ENCODE data around the gene CCDC142.
"Not testable (repeated sequence)": the region's sequence is repeated elsewhere in the genome, so short reads cannot be mapped to it uniquely, and the experiment has no call there.

The CCDC142 gene

DNA sequence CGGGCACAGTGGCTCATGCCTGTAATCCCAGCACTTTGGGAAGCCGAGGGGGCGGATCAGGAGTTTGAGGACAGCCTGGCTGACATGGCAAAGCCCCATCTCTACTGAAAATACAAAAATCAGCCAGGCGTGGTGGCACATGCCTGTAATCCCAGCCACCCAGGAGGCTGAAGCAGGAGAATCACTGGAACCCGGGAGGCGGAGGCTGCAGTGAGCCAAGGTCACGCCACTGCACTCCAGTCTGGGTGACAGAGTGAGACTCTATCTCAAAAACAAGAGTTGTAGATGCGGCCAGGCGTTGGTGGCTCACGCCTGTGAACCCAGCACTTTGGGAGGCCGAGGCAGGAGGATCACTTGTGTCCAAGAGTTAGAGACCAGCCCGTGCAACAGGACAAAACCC is 12.1 kb downstream of the CCDC142 start:
- DNase-seq = not testable (repeated sequence)

DNA sequence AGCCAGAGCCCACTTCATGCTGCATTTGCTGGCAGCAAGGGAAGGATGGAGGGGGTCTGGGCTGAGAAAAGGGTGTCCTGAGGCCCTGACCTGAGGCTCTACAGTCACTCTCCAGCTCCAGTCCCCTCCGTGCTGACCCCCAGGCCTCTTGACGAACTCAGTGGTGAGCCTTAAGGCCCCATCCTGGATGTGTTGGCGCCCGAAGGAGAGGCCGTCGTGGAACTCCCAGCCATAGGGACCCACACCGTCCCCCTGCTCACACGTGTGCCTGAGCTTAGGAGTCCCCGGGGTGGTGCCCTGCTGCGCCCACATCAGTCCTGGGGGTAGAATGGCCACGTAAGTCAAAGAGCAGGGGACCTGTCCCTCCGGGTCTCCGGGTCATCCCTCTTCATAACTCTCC is 18.4 kb downstream of the CCDC142 start:
- DNase-seq = peak; percentile 11

DNA sequence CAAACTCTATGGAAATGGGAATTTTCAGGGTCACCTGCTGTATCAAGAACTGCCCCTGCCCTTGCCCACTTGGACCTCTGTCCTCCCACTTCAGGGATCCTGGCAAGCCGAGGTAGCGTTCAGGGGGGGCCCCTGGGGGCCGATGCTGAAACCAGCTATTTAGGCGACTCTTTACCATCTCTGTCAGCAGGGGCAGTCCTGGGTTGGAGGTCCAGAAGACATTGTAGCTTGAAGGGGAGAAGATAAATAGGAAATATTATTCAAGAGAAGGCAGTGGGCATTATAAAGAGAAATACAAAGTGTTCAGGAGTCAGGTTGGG is 20.1 kb downstream of the CCDC142 start:
- no peak for DNase-seq

DNA sequence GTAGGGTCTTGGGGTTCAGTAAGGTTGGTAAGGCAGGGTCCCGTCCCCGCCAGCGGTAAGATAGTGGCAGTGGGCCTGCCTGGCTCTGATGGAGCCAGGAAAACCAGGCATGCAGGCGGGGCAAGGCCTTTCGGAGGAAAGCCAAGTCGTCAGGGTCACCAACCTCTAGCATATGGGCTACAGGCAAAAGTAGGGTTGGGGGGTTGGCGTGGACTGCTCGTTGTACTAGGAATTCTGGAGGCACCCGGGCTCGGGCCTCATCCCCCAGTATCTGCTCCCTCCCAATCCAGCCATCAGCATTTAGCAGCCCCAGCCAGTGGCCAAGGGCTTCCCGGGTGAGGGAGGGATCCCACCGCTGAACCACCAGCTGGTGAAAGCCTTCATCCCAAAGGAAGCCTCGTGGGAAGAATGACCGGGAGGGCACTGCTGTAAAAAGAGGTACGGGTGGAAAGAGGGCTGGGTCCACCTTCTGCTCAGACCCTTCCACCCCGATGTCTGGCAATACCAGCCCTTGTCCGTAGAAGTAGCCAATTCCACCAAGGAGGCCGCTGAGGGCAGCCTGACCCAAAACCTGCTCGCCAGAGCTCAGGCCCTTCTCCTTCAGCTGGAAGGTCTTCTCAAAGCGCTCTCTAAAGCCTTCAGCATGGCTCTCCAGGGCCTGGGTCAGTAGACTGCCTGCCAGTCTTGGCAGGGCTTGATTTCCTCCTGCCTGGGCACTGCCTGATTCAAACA is 20.6 kb downstream of the CCDC142 start:
- no peak for DNase-seq

DNA sequence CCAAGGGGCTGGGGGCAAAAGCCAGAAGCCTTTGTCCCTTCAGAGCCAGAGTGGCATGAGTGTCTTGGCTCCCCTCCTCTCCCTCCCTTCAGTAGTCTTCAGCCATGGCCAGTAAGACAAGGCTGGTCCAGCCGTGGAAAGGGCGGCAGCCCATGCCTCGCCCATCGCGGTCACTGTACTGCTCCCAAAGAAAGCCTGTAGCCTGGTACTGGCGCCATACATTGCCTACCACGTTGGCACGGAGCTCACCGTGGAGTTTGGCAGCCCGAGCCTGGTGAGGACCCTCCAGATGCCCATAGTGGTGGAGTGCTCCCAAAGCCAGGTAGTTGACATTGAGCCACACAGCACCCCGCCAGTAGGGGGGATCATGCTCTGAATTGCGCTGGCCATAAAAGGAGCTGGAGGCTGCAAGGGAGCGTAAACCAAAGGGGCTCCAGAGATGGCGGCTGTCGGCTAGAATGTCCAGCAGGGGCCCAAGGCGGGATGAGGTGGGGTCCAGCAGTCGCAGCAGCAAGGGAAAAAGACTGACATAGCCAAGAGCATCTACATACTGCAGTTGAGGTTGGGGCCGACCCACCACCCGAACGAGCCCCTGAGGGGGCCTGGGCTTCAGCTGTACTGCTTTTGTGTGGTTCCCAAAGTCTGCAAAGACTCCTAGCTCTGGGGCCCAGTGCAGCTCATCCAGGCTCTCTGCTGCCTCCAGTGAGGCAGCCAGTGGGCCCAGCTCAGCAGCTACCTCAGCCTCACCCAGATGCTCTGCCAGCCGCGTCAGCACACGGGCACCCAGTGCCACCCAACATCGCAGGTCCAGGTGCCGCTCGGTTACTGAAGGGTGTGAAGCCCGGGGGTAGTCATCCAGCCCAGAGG is 21.4 kb downstream of the CCDC142 start:
- no peak for DNase-seq

DNA sequence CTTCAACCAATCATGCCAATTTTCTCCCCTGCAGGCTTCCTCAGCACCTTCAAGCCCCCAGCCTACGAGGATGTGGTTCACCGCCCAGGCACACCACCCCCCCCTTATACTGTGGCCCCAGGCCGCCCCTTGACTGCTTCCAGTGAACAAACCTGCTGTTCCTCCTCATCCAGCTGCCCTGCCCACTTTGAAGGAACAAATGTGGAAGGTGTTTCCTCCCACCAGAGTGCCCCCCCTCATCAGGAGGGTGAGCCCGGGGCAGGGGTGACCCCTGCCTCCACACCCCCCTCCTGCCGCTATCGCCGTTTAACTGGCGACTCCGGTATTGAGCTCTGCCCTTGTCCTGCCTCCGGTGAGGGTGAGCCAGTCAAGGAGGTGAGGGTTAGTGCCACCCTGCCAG is 22.6 kb downstream of the CCDC142 start:
- DNase-seq = not testable (repeated sequence)

DNA sequence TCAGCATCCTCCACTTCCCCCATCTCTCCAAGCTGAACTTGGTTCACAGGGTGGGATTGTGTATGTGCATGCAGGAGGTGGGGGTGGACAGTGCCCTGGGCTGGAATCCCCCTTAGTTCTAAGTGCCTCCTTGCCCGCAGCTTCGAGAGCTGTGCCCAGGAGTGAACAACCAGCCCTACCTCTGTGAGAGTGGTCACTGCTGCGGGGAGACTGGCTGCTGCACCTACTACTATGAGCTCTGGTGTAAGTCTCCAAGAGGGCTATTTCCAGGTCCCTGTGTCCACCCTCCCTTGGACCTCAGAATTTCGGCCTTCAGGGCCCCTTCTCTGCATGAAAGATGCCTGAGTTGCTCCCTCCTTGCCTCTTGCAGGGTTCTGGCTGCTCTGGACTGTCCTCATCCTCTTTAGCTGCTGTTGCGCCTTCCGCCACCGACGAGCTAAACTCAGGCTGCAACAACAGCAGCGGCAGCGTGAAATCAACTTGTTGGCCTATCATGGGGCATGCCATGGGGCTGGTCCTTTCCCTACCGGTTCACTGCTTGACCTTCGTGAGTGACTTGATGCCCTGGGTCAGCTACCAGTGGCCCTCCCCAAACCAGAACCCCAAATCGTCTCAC is 23.2 kb downstream of the CCDC142 start:
- not testable (repeated sequence) for DNase-seq

DNA sequence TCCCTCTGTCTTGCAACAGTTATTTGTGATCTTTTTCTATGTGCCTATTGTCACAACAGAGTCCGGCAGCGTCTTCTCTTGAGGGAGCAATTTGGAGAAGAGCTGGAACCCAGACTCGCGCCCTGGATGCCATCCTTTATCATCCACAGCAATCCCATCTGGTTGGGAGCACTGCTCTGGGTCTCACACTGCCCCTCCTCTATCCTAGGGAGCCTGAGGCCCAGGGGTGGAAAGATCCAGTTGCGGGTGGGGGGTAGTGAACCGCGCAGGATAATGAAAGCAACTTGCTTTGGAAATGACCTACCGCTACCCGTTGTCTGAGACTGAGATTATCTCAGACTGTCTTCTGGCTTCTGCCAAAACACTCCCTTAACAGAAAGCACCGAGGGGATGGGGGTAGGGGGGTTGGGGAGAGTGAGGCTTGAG is 23.8 kb downstream of the CCDC142 start:
- DNase-seq = peak; percentile 12

DNA sequence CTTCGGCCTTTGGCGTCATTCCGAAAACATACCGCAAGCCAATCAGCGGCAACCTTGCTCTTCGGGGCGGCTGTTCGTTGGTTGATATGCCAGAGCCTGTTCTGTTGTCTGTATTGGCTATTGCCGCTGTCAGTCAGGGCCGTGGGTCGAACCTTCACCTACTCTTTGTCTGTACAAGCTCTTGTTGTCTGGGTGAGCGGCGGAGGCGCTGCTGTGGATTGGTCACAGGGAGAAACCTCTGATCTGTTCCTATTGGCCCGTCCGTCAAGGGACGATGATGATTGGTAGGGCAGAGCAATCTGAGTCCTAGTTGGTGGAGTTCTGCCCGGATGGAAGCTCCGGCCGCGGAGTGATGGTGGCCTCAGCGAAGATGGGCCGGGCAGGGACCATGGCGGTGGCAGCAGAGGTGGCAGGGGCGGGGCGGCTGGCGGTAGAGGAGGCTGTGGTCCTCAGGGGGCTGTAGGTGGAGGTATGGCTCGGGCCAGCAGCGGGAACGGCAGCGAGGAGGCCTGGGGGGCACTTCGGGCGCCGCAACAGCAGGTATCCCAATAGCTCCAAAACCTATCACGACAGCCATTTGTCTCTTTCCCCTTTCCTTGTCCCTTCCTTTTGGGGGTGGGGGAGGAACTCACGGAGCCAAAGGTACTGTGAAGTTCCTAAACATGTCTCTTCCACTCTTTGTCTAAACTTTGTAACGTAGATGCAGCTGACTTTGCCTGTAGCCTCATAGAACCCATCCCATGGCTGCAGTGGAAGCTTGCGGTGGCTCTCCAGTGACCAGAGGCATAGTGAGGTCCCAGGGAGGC is 24.5 kb downstream of the CCDC142 start, which contains the start of gene WBP1:
WBP1 (plus strand) TSS at position 307 of the 806 bp plus-strand sequence; CDS start at position 472, 165 bp downstream.
- peak; percentile 98 for DNase-seq

DNA sequence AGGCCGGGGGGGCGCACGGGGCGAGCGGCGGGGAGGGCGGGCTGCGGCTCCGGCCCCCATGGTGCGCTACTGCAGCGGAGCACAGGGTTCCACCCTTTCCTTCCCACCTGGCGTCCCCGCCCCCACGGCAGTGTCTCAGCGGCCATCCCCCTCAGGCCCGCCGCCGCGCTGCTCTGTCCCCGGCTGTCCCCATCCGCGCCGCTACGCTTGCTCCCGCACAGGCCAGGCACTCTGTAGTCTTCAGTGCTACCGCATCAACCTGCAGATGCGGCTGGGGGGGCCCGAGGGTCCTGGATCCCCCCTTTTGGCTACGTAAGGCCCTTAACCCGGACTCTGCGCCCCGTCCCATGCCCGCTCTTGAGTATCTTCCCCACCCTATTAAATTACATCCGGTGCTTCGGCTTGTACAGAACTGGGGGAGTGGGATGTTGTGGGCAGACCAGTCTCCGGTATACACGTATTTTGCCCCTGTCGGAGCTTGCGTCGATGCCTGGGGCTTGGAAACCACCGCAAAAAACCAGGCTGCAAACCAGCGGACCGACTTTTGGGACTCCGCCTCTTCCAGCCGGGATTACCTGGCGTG is 25.2 kb downstream of the CCDC142 start:
- DNase-seq = peak; percentile 86

DNA sequence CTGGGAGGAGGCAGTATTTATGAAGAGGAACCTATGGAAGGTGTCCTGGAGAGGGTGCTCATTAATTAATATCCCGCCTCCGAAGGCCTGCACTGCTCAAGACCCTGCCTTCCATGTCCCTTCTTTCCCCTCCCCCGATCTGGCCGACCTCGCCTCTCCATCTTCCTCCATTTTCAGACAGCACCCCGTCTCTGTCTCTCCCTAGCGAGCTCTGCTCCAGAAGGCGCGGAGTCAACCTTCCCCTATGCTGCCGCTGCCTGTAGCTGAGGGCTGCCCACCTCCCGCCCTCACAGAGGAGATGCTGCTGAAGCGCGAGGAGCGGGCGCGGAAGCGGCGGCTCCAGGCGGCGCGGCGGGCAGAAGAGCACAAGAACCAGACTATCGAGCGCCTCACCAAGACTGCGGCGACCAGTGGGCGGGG is 25.7 kb downstream of the CCDC142 start:
- DNase-seq = no peak

DNA sequence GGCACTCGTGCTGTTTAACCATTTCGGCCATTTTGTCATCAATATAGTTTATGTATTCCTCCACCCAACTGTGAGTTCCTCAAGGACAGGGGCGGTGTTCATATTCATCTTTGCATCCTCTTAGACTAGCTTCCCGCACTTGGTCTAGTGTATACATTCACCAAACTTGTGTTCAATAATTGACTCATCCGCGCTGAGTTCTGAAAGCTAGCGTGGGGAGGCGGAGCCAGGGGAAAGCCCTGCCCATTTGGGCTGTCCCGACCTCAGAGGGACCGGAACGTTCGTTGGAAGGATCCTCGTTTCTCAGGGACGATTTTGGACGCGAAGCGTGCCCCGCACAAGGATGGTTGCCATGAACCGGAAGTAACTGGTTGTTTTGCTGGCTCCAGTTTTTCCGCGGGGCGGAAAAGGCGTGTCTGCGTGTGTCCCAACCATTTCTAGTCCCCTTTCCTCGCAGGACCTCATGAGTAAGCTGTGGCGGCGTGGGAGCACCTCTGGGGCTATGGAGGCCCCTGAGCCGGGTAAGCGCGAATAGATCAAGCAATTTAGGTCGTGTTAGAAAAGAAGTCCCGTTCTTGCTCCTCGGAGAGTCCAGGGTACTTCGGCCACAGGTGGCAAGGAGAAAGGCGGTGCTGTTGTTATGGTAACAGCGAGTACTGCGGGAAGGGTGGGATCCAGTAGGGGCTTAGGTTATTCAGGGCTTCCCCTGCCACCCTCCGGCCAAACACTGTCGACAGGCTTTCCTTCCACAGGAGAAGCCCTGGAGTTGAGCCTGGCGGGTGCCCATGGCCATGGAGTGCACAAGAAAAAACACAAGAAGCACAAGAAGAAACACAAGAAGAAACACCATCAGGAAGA is 27.9 kb downstream of the CCDC142 start, which contains the start of gene INO80B:
INO80B (plus strand) TSS at position 434 of the 858 bp plus-strand sequence; CDS start at position 464, 30 bp downstream.
- DNase-seq = peak; percentile 94

DNA sequence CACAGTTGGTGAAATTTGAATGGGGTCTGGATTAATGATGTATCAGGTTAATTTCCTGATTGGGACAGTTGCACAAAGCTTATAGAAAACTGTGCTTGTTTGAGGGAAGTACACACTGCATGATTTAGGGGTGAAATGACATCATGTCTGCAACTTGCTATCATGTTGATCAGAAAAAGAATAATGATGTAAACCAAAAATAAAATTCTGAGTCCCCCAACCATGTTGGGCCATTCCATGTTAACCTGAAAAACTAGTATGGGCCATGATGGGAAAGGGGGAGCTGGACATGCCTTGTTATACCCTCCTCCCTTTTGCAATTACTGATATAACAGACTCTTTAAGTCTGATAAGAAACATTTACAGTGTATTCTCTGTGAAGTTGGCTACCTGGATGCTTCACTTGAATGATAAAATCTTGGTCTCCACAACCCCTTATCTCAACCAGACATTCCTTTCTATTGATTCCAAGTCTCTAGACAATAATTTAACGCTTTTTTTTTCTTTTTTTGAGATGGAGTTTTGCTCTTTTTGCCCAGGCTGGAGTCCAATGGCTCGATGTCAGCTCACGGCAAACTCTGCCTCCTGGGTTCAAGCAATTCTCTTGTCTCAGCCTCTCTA is 32.1 kb downstream of the CCDC142 start:
- no peak for DNase-seq

DNA sequence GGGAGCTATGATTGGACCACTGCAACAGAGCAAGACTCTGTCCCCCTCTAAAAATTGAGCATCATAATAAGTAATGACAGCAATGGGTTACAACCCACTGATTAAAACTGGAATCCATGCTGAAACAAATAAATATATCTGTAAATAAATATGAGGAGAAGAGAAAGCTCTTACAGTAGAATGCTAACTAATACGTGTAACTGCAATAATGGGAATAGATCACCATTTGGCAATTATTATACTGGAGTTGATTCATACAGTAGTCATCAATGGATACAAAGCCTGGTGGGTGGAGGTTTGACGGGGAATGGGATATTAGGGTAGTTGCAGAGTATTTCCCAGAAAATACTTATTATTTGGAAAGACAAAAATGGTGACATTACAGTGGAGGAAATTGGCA is 34.0 kb downstream of the CCDC142 start:
- DNase-seq = no peak

DNA sequence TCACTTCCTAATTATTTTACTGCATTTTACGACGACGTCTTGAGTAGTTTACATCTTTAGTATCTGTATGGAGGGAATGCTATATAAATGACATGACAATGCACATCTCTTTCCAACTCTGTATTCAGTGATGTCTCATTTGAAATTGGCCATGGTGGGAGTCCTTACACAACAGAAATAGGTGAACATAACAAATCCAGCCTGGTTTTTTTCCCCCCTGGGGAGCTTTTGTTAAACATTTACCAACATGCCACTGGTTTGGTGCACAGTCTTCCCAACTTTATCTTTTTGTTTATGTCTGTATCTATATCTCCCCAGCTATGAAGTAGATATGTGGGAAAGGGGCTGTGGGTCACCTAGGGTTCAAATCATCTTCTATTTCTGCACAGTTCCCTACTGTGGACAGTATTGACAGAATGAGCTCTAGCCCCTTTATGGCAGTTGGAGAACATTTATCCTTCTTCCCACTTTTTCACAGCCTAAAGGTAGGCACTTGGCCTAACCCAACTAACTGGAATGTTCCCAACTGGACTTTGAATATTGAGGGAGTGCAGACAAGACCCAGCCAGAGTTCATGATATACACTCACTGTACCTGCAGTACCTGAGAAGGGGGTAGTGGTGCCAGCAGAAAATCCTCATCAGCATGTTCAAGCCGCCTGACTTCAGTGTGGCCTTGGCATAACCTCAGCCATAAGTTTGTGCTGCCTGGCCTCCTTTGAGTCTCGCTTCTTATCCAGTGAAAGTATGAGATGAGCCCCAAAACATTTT is 35.4 kb downstream of the CCDC142 start:
- no peak for DNase-seq

DNA sequence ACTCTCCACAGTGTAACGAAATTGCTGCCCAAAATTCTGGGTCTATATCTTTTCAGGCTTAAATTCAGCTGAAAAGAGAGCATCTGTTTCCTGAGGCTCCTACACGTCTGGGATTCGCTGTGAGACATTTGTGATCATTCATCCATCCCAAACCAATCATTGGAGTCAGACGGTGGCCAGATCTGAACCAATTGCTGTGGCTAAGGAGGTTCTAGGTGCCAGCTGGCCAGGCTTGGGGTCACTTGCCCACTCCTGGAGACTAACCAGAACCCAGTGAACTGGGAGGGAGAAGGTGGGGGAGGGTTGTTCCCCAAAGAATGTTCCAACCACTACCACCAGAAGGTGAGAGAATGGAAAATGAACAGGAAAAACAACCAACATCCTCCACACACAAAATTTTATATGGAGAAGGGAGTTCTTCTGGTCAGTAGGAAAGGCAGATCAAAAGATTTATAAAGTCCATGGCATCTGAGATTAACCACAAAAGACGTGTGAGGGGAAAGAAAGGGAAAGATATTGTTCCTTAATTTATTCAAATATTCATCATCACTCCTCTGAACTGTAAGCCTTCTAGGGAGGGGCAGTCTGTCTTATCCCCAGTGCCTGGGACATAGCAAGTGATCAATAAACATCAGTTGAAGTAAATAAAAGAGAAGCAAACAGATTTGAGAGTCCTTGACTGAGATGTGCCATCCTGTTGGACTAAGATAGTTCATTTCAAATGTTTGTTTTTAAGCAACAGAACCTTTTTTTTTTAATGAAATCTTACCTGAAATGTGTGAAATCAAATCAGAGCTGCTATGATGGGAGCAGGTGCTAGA is 38.1 kb downstream of the CCDC142 start:
- peak; percentile 39 for DNase-seq

DNA sequence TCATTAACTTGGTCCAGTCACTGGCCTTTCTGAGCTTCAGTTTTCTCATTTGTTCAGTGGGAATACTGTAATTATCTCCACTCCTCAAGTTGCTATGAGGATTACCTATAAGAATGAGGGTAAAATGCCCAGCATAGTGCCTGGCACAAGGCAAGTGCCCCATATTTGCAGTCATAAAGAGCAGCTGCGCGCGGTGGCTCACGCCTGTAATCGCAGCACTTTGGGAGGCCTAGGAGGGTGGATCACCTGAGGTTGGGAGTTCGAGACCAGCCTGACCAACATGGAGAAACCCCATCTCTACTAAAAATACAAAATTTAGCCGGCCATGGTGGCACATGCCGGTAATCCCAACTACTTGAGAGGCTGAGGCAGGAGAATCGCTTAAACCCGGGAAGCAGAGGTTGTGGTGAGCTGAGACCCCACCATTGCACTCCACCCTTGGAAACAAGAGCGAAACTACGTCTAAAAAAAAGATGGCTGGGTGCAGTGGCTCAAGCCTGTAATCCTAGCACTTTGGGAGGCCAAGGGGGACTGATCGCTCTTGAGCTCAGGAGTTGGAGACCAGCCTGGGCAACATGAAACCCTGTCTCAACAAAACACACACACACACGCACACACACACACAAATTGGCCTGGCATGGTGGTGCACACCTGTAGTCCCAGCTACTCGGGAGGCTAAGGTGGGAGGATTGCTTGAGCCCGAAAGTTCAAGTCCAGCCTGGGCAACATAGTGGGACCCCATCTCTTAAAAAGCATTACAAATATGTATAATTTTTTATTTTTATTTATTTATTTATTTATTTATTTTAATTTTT is 40.1 kb downstream of the CCDC142 start:
- peak; percentile 13 for DNase-seq

Data from NCI-H69 (cell line).